ENCODE results near the gene SLC34A1.
A peak's percentile ranks its signal among the peaks of the same experiment; 100 is the strongest.

The SLC34A1 gene

GRCh38 chr5:177384134-177384533, at the start of gene SLC34A1:
SLC34A1 (plus strand) TSS chr5:177384434; CDS start chr5:177385742, 1,308 bp downstream.
- no peak for DNase-seq (ENCODE audit: extremely low read depth, low read depth)
- H3K4me3 ChIP-seq (replicated peaks; ENCODE audit: low read depth, low read length), result no peak within 1 kb of the TSS
- TF ChIP-seq CTCF (IDR thresholded peaks at IDR 0.05; ENCODE audit: low read depth, low read length, missing control alignments), result no peak

GRCh38 chr5:177334781-177335700, 49.2 kb upstream of the SLC34A1 start:
- DNase-seq (ENCODE audit: extremely low read depth, low read depth), result no peak
- TF ChIP-seq CTCF (IDR thresholded peaks at IDR 0.05; ENCODE audit: low read depth, low read length, missing control alignments), result no peak
- H3K4me3 ChIP-seq (replicated peaks; ENCODE audit: low read depth, low read length), result no peak overlapping the region

GRCh38 chr5:177335701-177336065, 48.6 kb upstream of the SLC34A1 start:
- no peak overlapping the region for H3K4me3 ChIP-seq (replicated peaks; ENCODE audit: low read depth, low read length)
- no peak for TF ChIP-seq CTCF (IDR thresholded peaks at IDR 0.05; ENCODE audit: low read depth, low read length, missing control alignments)
- DNase-seq (ENCODE audit: extremely low read depth, low read depth), result no peak

GRCh38 chr5:177336112-177336511, 48.1 kb upstream of the SLC34A1 start:
- no peak for DNase-seq (ENCODE audit: extremely low read depth, low read depth)
- H3K4me3 ChIP-seq (replicated peaks; ENCODE audit: low read depth, low read length), result no peak overlapping the region
- peak; percentile 50 for TF ChIP-seq CTCF (IDR thresholded peaks at IDR 0.05; ENCODE audit: low read depth, low read length, missing control alignments)

- DNase-seq (ENCODE audit: extremely low read depth, low read depth), result no peak
- TF ChIP-seq CTCF (IDR thresholded peaks at IDR 0.05; ENCODE audit: low read depth, low read length, missing control alignments), result no peak
- H3K4me3 ChIP-seq (replicated peaks; ENCODE audit: low read depth, low read length), result no peak overlapping the region
These were observed 47.4 kb upstream of the SLC34A1 start for GRCh38 chr5:177336603-177337494.

- H3K4me3 ChIP-seq (replicated peaks; ENCODE audit: low read depth, low read length), result no peak overlapping the region
- no peak for TF ChIP-seq CTCF (IDR thresholded peaks at IDR 0.05; ENCODE audit: low read depth, low read length, missing control alignments)
- DNase-seq (ENCODE audit: extremely low read depth, low read depth), result no peak
These were observed 45.8 kb upstream of the SLC34A1 start for GRCh38 chr5:177338251-177339106.
